Nephron (organoid): ENCODE measurements around the gene ABLIM2.

Experiments
- H3K27ac Mint-ChIP-seq, 3 experiments: 2 replicates each; pipeline ENCODE4 v1.8.0; 2020; ENCODE audit warnings: mixed read lengths in 3 of 3, mild to moderate bottlenecking in 2 of 3, moderate library complexity in 1 of 3
- H3K27me3 Mint-ChIP-seq: 2 replicates; pipeline ENCODE4 v1.8.0; 2021; ENCODE audit warnings: low read depth, mild to moderate bottlenecking, moderate library complexity, mixed read lengths
- H3K36me3 Mint-ChIP-seq: 2 replicates; pipeline ENCODE4 v1.8.0; 2020; ENCODE audit warnings: low read depth, mixed read lengths
- H3K4me1 Mint-ChIP-seq: 2 replicates; pipeline ENCODE4 v1.8.0; 2020; ENCODE audit warnings: mixed read lengths
- H3K4me3 Mint-ChIP-seq, 3 experiments: 2 replicates each; pipeline ENCODE4 v1.8.0; 2020; ENCODE audit warnings: mild to moderate bottlenecking in 3 of 3, mixed read lengths in 3 of 3, moderate library complexity in 2 of 3
- H3K9me3 Mint-ChIP-seq: 2 replicates; pipeline ENCODE4 v1.8.0; 2020; ENCODE audit warnings: mixed read lengths
- CTCF ChIP-seq, 3 experiments: fragments of 200-600 bp; sonication (generic); IDR thresholded peaks; one replicate each; pipeline ENCODE4 v1.5.0; 2021; ENCODE audit warnings: antibody characterized with exemption in 3 of 3; ENCODE audit not compliant: unreplicated experiment in 3 of 3

Gene ABLIM2

GRCh38 chr4:7938609-7939376 is 219.8 kb downstream of the ABLIM2 start:
- Mint-ChIP-seq H3K4me3 (peak overlapping the region; percentile 95 to 97 (median 96)), H3K9me3 (no peaks in the 10 kb centered on the region), H3K4me1 (peaks cover 53% of the 10 kb centered on the region), H3K27ac (peak overlapping the region; percentile 87 to 94 (median 87)), H3K27me3 (peaks cover 9% of the 10 kb centered on the region), H3K36me3 (peaks cover 6% of the 10 kb centered on the region)
- TF ChIP-seq CTCF (IDR thresholded peaks at IDR 0.05; ENCODE audit: unreplicated experiment in 3 of 3) = no peak

GRCh38 chr4:7938266-7938608 is 220.4 kb downstream of the ABLIM2 start:
- Mint-ChIP-seq H3K4me1 (peaks cover 56% of the 10 kb centered on the region), H3K27ac (peak overlapping the region; percentile 87 to 94 (median 87)), H3K36me3 (peaks cover 10% of the 10 kb centered on the region), H3K27me3 (peaks cover 9% of the 10 kb centered on the region), H3K4me3 (peak overlapping the region; percentile 95 to 97 (median 96)), H3K9me3 (no peaks in the 10 kb centered on the region)
- TF ChIP-seq CTCF (IDR thresholded peaks at IDR 0.05; ENCODE audit: unreplicated experiment in 3 of 3) = no peak

- Mint-ChIP-seq H3K4me1 (peaks cover 56% of the 10 kb centered on the region), H3K27ac (peak overlapping the region in 2 of 3 experiments; percentile 39 to 74), H3K27me3 (peaks cover 8% of the 10 kb centered on the region), H3K36me3 (peaks cover 10% of the 10 kb centered on the region), H3K9me3 (no peaks in the 10 kb centered on the region), H3K4me3 (peak overlapping the region; percentile 95 to 97 (median 96))
- TF ChIP-seq CTCF (IDR thresholded peaks at IDR 0.05; ENCODE audit: unreplicated experiment in 3 of 3) = no peak
Observed at GRCh38 chr4:7937006-7937405, 221.6 kb downstream of the ABLIM2 start.

GRCh38 chr4:7933651-7934510 is 224.7 kb downstream of the ABLIM2 start:
- Mint-ChIP-seq H3K4me3 (peak overlapping the region in 1 of 3 experiments; percentile 18), H3K9me3 (no peaks in the 10 kb centered on the region), H3K4me1 (peaks cover 71% of the 10 kb centered on the region), H3K27me3 (no peaks in the 10 kb centered on the region), H3K27ac (peak overlapping the region in 2 of 3 experiments; percentile 24 to 32), H3K36me3 (peaks cover 14% of the 10 kb centered on the region)
- TF ChIP-seq CTCF (IDR thresholded peaks at IDR 0.05; ENCODE audit: unreplicated experiment in 3 of 3) = no peak

- H3K4me1 Mint-ChIP-seq = peaks cover 65% of the 10 kb centered on the region
- H3K36me3 Mint-ChIP-seq = peaks cover 14% of the 10 kb centered on the region
- no peak overlapping the region for H3K27ac Mint-ChIP-seq
- no peak overlapping the region for H3K4me3 Mint-ChIP-seq
- no peaks in the 10 kb centered on the region for H3K9me3 Mint-ChIP-seq
- no peaks in the 10 kb centered on the region for H3K27me3 Mint-ChIP-seq
- no peak for TF ChIP-seq CTCF (IDR thresholded peaks at IDR 0.05; ENCODE audit: unreplicated experiment in 3 of 3)
Observed at GRCh38 chr4:7932287-7932686, 226.3 kb downstream of the ABLIM2 start.
